CD4-positive, alpha-beta T cell treated with Interleukin-15 for 4 hours (primary cell): ENCODE measurements around the gene PTRH1.

Experiments
- DNase-seq: peaks from one replicate; pipeline ENCODE4 v3.0.0-alpha.2; 2020; ENCODE audit warnings: low spot score

PTRH1 gene

DNA sequence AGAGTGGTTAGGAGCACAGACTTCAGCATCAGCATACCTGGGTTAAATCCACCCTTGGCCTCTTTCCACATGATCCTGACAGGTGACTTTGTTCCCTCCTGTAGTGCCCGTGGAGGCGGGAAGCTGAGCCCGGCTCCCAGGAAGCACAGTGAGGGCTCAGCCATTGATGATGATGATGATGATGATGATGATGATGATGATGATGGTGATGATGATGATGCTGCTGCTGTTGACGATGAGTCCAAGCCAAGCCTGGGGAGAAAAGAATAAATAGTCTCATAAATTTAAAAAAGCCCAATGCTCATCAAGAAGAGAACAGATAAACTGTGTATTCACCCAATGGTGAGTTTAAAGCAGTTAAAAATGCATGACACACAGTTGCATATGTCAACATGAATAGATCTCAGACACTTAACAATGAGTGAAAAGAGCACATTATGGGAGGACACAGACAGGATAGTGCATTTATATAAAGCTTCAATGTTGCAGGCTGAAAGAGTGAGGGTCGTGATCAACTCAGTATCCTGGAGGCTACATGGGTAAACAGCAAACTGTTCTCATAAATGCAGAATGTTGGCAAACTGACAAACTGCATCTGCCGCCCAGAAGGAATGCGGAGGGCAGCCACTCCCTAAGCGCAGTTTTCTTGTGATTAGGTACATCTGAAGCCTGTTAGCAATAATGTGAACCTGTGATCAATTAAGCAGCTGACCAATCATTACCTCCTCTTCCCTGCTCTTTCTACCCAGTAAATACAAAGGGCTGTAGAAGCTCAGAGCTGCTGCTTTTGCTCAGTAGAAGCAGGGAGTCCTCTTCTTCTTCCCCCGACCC is 20.4 kb downstream of the PTRH1 start:
- DNase-seq, result no peak

GRCh38 chr9:127693697-127694096 is 21.8 kb downstream of the PTRH1 start:
- DNase-seq, result no peak

DNA sequence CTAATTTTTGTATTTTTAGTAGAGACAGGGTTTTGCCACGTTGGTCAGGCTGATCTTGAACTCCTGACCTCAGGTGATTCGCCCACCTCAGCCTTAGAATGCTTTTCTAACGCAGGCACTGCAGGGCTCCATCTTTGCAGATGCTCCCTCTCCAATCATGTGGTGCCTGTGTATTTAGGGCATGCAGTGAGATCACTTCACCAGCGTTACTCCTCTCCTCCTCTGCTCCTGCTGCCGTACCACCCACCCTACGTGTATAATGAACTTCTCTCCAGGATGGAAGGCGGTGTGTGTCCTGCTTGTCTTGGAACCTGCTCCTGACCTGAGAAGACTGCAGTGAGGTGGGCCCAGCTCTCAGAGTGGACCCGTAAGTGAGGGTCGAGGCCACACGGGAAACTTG is 22.3 kb downstream of the PTRH1 start:
- DNase-seq, result no peak

- no peak for DNase-seq
Measured at GRCh38 chr9:127692071-127692470, 23.4 kb downstream of the PTRH1 start.

GRCh38 chr9:127690735-127691134 is 24.7 kb downstream of the PTRH1 start:
- no peak for DNase-seq

GRCh38 chr9:127689329-127690000 is 26.0 kb downstream of the PTRH1 start:
- DNase-seq, result no peak

- no peak for DNase-seq
Measured at GRCh38 chr9:127686461-127687393, 28.7 kb downstream of the PTRH1 start.

- DNase-seq, result no peak
Measured at GRCh38 chr9:127684576-127684975, 30.9 kb downstream of the PTRH1 start.

- no peak for DNase-seq
Measured at GRCh38 chr9:127683723-127684122, 31.7 kb downstream of the PTRH1 start.

GRCh38 chr9:127682351-127683136 is 32.9 kb downstream of the PTRH1 start:
- DNase-seq, result no peak

- no peak for DNase-seq
Measured at GRCh38 chr9:127680846-127681245, 34.6 kb downstream of the PTRH1 start.

- no peak for DNase-seq
Measured at GRCh38 chr9:127680226-127680625, 35.2 kb downstream of the PTRH1 start.

DNA sequence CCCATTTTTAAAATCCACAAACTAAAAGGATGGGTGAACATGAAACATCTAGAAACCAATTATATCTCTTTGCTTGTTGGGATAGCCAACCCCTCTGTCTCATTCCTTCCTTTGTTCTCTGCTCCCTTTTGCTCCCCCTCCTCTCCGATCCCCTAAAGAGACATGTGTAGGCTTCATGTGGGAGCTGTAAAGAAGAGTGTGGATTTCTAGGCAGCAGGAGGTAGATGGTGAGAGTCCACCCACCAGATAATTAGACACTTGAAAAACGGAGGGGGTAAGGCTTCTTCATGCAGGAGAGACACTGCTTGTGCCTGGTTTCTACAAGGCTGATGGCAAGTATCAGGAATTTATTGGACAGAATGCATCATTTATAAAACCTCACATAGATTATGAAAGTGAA is 36.0 kb downstream of the PTRH1 start:
- DNase-seq, result no peak

GRCh38 chr9:127676638-127677037 is 38.8 kb downstream of the PTRH1 start:
- DNase-seq, result no peak

DNA sequence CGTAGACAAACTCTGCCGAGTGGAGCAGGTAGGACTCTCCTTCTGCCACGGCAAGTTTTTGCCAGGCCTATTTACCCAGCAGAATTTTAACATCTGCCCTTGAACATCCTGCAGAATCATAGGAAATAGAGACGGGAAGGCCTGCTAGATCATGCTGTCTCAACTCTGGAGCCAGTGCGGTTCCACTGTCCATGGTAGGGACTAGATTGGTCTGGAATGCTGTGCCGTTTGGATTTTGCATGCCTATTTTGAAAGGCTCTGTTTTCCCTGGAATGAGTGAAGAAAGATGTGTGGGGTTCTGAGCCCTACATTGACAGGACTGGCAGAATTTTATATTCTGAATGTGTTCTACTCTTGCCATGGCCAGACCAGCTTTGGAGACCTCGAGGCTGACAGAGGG is 42.2 kb downstream of the PTRH1 start:
- DNase-seq, result no peak

DNA sequence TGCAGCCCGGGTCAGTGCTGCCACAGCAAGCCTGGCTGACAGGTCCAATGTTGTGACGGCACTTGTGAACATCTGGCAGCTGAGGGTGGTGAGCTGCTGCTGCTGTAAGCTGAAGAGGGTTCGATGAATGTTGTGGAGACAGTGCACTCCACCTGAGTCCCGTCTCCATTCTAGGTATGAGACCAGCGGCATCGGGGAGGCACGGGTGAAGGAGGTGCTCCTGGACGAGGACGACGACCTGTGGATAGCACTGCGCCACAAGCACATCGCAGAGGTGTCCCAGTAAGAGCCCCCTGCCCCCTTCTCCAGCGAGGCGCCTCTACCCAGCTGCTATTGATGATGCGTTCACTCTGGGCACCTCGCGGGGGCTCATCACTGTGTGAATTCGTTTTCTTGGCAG is 47.6 kb downstream of the PTRH1 start:
- DNase-seq, result no peak

- no peak for DNase-seq
Measured at GRCh38 chr9:127667127-127667844, 48.2 kb downstream of the PTRH1 start.

DNA sequence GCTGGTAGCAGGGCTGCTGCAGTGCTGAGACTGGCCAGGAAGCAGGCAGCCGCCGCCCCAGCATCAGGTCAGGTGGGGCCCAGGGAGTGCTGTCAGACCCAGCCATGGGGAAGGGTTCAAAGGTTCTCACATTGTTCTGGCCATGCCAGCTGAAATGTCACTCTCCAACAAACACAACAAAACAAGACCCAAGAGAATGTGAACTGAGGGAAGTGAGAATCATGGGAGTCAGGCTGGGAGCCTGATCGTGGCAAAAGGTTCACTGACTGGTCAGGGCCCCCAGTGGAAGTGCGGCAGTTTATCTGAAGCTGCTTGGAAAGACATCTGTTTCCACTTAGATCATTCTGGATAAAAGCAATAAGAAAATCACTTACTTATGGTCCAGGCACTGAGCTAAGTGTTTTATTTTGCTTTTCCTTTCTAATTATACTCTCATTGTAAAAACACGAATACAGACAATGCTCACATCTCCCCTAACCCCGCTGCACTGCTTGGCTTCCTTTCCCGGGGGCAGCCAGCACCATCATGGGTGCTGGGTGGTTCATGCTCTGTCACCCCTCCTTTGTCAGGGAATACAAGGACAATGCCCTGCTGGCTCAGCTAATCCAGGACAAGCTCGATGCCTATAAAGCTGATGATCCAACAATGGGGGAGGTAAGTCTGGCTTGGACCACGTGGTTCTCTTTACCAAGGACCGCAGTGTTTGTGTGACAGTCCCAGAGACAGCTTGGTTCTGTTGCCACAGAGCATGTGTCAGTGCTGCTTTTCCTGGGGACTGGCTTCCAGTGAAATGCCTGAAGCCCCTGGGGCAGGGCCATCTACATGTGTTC is 50.6 kb downstream of the PTRH1 start:
- DNase-seq, result no peak

DNA sequence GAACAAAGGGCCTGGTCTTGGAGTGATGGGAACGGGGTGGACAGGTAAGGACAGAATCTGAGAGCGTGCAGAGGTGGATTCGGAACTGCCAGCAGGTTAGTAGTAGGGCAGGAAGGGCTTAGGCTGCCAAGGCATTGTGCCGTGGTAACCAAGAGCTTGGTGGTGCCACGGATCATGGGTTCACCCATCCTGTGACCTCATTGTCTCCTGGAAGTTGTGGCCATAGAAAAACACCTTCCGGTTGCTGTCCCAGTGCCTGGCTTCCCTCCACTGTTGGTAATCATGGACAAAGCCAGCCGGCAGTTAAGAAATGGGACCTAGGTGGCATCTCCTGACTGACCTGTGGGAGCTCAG is 51.2 kb downstream of the PTRH1 start:
- no peak for DNase-seq
